Measurements from ENCODE around the gene RNF4.

RNF4 gene

DNA sequence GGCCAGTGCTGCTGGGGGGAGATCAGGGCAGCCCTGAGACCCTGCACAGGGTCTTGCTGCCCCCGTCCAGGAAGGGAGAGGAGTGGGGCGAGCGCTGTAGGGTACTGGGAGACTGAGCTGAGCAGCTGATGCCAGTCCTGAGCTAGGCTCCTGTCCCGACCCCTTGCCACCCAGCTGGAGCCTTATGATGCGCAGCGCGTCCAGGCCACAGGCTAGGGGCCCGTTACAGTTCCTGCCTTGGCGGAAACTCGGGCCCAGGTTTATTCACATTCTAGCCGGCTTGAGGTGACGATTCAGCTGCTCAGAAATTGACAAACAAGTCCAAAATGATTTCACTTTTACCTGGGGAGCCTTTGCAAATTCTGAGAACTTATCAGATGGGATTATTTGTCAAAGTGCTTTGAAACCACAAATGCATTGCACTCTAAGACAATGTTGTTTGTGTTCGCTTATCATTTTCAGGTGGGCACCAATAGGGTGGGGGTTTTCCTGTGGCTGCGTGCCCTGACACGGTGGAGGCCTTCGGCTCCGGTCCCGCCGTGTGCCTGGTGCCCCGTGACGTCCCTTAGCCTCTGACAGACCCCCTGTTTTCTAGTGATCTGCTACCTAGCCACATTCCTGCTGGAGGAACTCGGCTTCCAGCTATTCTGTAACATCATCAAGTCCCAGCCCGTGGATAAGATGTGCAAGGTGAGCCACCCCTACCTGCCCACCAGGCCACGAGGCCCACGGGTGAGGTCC lies 31.3 kb upstream of the RNF4 start:
- TF ChIP-seq, protein P1, sequence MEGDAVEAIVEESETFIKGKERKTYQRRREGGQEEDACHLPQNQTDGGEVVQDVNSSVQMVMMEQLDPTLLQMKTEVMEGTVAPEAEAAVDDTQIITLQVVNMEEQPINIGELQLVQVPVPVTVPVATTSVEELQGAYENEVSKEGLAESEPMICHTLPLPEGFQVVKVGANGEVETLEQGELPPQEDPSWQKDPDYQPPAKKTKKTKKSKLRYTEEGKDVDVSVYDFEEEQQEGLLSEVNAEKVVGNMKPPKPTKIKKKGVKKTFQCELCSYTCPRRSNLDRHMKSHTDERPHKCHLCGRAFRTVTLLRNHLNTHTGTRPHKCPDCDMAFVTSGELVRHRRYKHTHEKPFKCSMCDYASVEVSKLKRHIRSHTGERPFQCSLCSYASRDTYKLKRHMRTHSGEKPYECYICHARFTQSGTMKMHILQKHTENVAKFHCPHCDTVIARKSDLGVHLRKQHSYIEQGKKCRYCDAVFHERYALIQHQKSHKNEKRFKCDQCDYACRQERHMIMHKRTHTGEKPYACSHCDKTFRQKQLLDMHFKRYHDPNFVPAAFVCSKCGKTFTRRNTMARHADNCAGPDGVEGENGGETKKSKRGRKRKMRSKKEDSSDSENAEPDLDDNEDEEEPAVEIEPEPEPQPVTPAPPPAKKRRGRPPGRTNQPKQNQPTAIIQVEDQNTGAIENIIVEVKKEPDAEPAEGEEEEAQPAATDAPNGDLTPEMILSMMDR (IDR thresholded peaks at IDR 0.05; ENCODE audit: borderline replicate concordance, insufficient read depth, low read depth, low read length), result no peak

GRCh38 chr4:2438822-2439718 lies 29.8 kb upstream of the RNF4 start:
- TF ChIP-seq, protein P1 (IDR thresholded peaks at IDR 0.05; ENCODE audit: borderline replicate concordance, insufficient read depth, low read depth, low read length), result no peak
- H3K4me3 ChIP-seq (ENCODE audit: low read depth, low read length), result no peak overlapping the region

More for the DNA sequence above, 31.3 kb upstream of the RNF4 start:
- H3K4me3 ChIP-seq (ENCODE audit: low read depth, low read length), result no peak overlapping the region

- no peak overlapping the region for H3K4me3 ChIP-seq (ENCODE audit: low read depth, low read length)
- TF ChIP-seq, protein P1 (IDR thresholded peaks at IDR 0.05; ENCODE audit: borderline replicate concordance, insufficient read depth, low read depth, low read length), result peak; percentile 96
These were observed 27.3 kb upstream of the RNF4 start for GRCh38 chr4:2441393-2442174.

GRCh38 chr4:2442175-2442993 lies 26.5 kb upstream of the RNF4 start:
- no peak overlapping the region for H3K4me3 ChIP-seq (ENCODE audit: low read depth, low read length)
- TF ChIP-seq, protein P1 (IDR thresholded peaks at IDR 0.05; ENCODE audit: borderline replicate concordance, insufficient read depth, low read depth, low read length), result no peak

DNA sequence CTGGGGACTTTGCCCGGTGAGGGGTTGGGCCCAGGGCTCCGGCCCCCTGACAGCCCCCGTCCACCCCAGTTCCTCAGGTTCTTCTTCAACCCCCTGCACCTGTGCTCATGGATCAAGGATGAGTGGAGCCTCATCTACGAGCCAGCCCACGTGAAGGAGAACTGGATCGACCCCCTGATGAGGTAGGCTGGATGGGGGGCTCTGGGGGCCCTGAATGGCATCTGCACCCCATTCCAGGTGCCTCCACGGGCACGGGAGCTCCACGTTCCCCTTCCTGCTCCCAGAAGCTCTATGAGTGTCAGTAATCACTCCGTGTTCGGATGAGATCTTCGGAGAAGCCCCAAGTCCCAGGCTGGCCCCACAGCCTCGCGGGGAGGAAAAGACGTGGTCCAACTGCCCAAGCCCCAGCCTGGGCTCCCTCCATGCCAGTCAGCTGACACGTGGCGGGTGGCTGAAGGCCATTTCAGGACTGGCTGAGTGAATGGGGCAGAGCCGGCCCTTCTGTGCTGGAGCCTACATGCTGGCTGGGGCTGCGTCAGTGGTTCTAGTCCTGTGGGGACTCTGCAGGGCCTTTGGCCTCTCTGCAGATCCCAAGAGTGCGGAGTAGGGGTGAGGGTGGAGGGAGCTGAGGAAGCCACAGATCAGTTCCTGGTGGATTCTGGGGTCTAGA lies 25.7 kb upstream of the RNF4 start:
- TF ChIP-seq, protein P1 (IDR thresholded peaks at IDR 0.05; ENCODE audit: borderline replicate concordance, insufficient read depth, low read depth, low read length), result no peak
- H3K4me3 ChIP-seq (ENCODE audit: low read depth, low read length), result no peak overlapping the region
